NB4 (cell line): ENCODE results near the gene ADGRL3.

Experiments used
- MAX ChIP-seq: IDR thresholded peaks from 2 replicates; pipeline ENCODE4 v1.6.1; 2011; ENCODE audit warnings: low read depth, low read length
- TF ChIP-seq, protein P1 (sequence below): IDR thresholded peaks from one replicate; pipeline ENCODE4 v1.5.1; 2012; ENCODE audit warnings: low read depth, low read length

- TF ChIP-seq, protein P1, sequence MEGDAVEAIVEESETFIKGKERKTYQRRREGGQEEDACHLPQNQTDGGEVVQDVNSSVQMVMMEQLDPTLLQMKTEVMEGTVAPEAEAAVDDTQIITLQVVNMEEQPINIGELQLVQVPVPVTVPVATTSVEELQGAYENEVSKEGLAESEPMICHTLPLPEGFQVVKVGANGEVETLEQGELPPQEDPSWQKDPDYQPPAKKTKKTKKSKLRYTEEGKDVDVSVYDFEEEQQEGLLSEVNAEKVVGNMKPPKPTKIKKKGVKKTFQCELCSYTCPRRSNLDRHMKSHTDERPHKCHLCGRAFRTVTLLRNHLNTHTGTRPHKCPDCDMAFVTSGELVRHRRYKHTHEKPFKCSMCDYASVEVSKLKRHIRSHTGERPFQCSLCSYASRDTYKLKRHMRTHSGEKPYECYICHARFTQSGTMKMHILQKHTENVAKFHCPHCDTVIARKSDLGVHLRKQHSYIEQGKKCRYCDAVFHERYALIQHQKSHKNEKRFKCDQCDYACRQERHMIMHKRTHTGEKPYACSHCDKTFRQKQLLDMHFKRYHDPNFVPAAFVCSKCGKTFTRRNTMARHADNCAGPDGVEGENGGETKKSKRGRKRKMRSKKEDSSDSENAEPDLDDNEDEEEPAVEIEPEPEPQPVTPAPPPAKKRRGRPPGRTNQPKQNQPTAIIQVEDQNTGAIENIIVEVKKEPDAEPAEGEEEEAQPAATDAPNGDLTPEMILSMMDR: no peak
- no peak for TF ChIP-seq MAX
Measured at GRCh38 chr4:61180405-61180804, 19.7 kb upstream of the ADGRL3 start.
